HG02852 (cell line): Measurements from ENCODE around the gene KLHL35.
"Not testable (repeated sequence)": the region's sequence is repeated elsewhere in the genome, so short reads cannot be mapped to it uniquely, and the experiment has no call there.

Experiments used
- ATAC-seq: cut with Tn5 transposase; IDR thresholded peaks from one replicate; pipeline ENCODE4 v1.9.1; 2021; ENCODE audit warnings: mild to moderate bottlenecking, moderate library complexity; ENCODE audit not compliant: unreplicated experiment

Gene KLHL35

GRCh38 chr11:75394085-75394840 lies 38.7 kb downstream of the KLHL35 start:
- no peak for ATAC-seq

- ATAC-seq, result no peak
Measured at GRCh38 chr11:75389925-75390324, 43.1 kb downstream of the KLHL35 start.

- ATAC-seq, result no peak
Measured at GRCh38 chr11:75389276-75389605, 43.8 kb downstream of the KLHL35 start.

- ATAC-seq, result no peak
Measured at GRCh38 chr11:75388386-75389275, 44.4 kb downstream of the KLHL35 start.

- ATAC-seq, result no peak
Measured at GRCh38 chr11:75387736-75388294, 45.2 kb downstream of the KLHL35 start.

GRCh38 chr11:75386942-75387630 lies 45.9 kb downstream of the KLHL35 start:
- ATAC-seq, result no peak

- ATAC-seq, result no peak
Measured at GRCh38 chr11:75384438-75385080, 48.4 kb downstream of the KLHL35 start.

GRCh38 chr11:75383246-75383645 lies 49.8 kb downstream of the KLHL35 start:
- ATAC-seq, result no peak

- no peak for ATAC-seq
Measured at GRCh38 chr11:75380716-75381420, 52.1 kb downstream of the KLHL35 start.

GRCh38 chr11:75380245-75380644 lies 52.8 kb downstream of the KLHL35 start:
- no peak for ATAC-seq

GRCh38 chr11:75378776-75379175 lies 54.2 kb downstream of the KLHL35 start:
- not testable (repeated sequence) for ATAC-seq

- no peak for ATAC-seq
Measured at GRCh38 chr11:75376175-75376574, 56.8 kb downstream of the KLHL35 start.

GRCh38 chr11:75375626-75376025 lies 57.4 kb downstream of the KLHL35 start:
- ATAC-seq, result no peak

- no peak for ATAC-seq
Measured at GRCh38 chr11:75374646-75375045, 58.4 kb downstream of the KLHL35 start.

GRCh38 chr11:75373201-75373600 lies 59.8 kb downstream of the KLHL35 start:
- no peak for ATAC-seq
